NCI-H524 (cell line): ENCODE data around the gene SMAD6.
A peak's percentile ranks its signal among the peaks of the same experiment; 100 is the strongest.

ENCODE experiments used
- DNase-seq, 2 experiments: peaks; one replicate each; lab custom pipeline; 2025; lab: John Stamatoyannopoulos, UW

Gene SMAD6

GRCh38 chr15:66758844-66759243, 56.8 kb downstream of the SMAD6 start:
- DNase-seq: no peak

GRCh38 chr15:66760097-66760967, 58.3 kb downstream of the SMAD6 start:
- no peak for DNase-seq

- DNase-seq: no peak
These were observed 59.1 kb downstream of the SMAD6 start for GRCh38 chr15:66760968-66761725.

- DNase-seq: no peak
These were observed 59.9 kb downstream of the SMAD6 start for GRCh38 chr15:66761726-66762595.

GRCh38 chr15:66763186-66764071, 61.4 kb downstream of the SMAD6 start:
- DNase-seq: no peak

GRCh38 chr15:66764072-66764786, 62.2 kb downstream of the SMAD6 start:
- DNase-seq: no peak

- DNase-seq: no peak
These were observed 63.6 kb downstream of the SMAD6 start for GRCh38 chr15:66765478-66766281.

GRCh38 chr15:66766282-66767230, 64.5 kb downstream of the SMAD6 start:
- no peak for DNase-seq

- no peak for DNase-seq
These were observed 65.2 kb downstream of the SMAD6 start for GRCh38 chr15:66767240-66767659.

GRCh38 chr15:66768987-66769386, 67.0 kb downstream of the SMAD6 start:
- DNase-seq: no peak

- DNase-seq: no peak
These were observed 68.7 kb downstream of the SMAD6 start for GRCh38 chr15:66770518-66771350.

- DNase-seq: no peak
These were observed 69.3 kb downstream of the SMAD6 start for GRCh38 chr15:66771351-66771650.

GRCh38 chr15:66772604-66773128, 70.6 kb downstream of the SMAD6 start:
- no peak for DNase-seq

GRCh38 chr15:66773129-66773873, 71.3 kb downstream of the SMAD6 start:
- DNase-seq: no peak

- peak; percentile 71 to 87 for DNase-seq
These were observed 72.2 kb downstream of the SMAD6 start for GRCh38 chr15:66774001-66774814.
